ENCODE data around the gene LRMDA.

Gene LRMDA

DNA sequence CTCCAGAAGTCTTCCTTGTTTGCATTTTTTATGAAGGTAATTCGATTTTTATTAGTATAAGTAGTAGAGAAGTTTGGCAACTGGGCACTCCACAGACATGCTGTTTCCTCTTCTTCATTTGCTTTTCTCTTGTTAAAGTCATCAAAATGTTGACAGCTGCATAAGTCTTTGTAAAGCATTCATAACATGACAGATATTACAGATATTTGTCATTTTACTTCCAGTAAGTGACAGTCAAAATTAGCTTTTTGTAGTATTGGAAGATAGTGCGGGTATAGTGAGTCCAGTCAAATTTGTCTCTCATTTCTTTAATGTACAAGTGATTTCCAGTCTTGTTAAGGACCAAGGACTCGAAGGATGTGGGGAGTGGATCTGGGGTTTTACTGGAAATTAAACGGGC lies 247.1 kb downstream of the LRMDA start:
- DNase-seq = no peak

DNA sequence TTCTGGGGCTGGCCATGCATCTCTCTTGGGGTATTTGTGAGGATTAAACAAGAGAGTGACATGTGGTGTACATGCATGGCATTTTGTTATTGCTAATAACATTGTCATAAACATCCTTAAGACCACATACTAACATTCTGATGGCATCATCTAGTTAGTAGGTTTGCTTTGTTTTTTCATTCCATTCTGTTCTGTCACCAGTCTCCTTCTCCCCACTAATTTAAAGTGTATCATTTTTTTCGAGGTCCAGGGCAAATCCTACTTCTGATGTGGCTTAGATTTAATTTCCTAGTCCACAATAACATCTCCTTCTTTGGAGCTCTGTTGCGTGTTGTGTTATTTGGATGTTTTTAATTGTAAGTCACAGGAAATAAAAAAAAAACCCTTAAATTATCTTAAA lies 248.1 kb downstream of the LRMDA start:
- DNase-seq = no peak

DNA sequence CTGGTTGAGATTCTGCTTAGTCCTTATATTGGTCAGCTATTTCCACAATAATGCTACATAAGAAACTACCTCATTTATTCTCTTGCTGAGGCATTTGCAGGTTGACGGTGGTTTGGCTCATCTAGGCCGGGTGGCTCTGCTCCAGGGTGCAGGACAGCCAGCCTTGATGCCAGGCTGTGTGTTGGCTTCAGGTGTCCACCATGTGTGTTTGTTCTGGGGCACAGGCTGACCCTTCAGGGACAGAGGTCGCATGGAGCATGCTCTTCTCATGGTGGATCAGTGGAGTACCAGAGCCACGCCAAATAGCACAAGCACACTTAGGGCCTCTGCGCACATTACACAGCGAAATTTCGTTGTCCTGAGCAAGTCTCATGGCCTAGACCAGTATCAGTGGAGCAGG lies 249.9 kb downstream of the LRMDA start:
- no peak for DNase-seq

DNA sequence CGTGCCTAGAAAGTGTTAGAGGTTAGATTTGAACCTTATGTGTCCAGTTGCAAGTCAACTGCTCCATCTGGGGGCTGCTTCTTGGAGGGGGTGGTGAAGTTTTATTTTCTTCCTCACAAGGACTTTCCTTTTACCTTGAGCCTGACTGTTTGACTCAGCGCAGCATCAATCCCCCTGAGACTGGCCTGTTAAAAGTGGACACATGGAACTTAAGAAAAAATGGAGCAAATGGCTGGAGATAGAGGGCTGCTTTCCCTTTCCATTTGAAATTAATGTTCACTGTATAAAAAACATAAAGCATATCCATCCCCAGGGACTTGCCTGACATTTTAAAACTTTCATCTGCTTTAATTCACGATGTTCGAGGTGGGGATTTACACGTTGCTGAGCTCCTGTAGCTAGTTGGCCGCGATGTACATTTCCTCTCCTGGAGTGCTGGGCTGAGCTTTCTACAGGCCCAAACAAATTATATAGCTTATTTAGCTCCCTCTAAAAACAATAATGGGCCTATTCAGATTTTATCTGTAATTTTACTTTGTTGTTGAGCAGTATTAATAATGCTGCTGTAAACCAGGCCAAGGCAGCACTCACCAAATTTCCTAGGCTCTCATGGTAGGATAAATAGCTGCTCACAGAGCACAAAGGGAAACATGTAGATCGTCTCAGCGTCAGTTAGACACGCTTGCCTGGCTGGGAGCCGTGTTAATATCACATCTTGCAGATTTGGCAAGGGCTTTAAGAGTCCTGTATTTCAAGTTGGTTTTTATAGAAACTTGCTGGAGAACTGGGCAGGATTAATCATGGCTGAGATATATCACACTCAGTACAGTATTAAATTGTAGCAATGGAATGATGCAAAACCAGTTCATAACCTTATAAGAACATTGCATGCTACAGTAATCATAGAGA lies 251.5 kb downstream of the LRMDA start:
- no peak for DNase-seq

DNA sequence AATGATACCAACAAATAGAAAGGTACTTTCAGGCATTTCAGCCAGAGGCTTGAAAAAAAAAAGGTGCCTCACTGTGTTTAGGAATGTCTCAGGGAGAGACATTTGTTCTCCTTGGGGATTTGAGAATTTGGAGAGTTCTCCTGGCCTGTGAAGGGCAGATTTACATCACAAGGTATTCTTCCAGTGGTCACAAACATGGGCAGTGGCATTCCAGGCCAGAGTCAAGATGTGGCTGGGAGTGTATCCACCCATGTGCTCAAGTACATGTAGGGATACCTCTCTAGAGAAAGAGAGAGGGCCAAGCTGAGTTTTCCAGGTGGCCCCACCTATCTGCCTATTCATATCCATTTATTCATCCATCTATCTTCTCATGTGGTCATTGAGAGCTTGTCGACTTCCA lies 253.8 kb downstream of the LRMDA start:
- no peak for DNase-seq

DNA sequence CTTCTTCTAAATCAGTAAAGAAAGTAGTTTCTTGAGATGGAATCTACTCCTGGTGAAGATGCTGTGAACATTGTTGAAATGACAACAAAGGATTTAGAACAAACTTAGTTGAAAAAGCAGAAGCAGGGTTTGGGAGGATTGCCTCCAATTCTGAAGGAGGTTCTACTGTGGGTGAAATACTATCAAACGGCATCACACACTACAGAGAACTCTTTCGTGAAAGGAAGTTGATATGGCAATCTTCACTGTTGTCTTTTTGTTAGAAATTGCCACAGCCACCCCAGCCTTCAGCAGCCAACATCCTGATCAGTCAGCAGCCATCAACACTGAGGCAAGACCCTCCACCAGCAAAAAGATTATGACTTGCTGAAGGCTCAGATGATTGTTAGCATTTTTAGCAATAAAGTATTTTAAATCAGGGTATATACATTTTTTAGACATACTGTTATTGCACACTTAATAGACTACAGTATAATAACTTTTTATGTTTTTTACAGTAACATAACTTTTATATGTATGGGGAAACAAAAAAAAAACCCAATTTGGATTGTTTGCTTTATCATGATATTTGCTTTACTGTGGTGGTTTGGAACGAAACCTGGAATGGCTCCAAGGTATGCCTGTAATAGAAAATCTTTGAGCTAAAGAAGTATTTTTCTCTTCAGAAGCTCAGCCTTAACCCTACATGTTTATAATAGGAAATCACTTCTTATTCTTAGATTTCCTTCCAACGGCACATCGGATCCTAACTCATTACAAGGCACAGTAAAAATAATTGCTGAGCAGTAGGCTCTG lies 257.3 kb downstream of the LRMDA start:
- no peak for DNase-seq

DNA sequence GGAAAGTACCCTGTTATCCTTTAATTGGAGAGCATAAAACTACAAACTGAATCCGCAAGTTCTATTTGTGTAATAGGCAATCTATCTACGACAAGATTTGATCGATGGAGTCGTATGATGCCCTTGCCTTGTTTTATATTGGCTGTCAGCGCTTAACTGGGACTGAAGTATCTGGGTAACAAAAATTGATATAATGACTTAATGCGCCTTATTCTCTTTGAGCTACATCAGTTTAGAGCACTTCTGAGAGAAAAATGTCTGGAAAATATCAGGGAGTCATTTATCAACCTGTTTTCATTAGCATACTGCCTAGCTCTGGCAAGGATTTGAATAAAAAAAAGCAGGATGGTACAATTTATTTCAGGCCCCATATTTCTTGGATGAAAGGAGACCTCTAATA lies 262.1 kb downstream of the LRMDA start:
- DNase-seq = no peak

DNA sequence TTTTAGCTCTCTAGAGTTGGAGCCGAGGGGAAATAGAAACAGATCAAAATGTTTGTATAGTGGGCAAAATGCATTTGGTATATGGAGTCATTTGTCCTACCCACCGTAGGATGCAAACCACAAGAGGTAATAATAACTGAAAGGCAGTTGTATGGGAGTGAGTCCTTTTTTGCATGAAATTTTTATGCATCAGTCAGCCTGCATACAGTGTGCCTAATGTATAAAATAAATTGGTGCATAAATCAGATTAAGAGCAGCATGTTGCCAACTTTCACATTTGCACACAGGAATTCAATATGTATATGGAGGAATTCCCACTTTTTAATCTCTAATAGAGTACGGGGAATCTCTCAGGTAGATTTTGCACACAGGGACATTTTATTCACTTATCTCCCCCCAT lies 262.8 kb downstream of the LRMDA start:
- no peak for DNase-seq

DNA sequence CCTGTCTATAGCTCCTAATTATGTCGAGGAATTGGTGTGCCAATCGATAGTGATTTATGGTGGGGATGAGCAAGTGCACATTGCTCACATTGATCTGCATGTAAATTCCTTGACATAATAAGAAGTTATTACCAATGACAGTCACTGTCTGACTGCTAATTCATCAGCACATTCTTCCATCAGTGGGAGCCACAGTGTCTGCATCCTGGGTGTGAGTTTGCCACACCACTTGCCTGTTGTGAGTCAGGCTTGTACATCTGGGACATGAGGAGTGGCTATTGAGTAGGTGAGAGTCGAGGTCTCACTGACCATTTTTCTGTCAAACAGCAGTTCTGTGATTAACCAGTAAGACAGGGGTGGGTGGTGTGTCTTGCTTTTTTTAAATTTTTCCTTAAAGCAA lies 263.4 kb downstream of the LRMDA start:
- no peak for DNase-seq

DNA sequence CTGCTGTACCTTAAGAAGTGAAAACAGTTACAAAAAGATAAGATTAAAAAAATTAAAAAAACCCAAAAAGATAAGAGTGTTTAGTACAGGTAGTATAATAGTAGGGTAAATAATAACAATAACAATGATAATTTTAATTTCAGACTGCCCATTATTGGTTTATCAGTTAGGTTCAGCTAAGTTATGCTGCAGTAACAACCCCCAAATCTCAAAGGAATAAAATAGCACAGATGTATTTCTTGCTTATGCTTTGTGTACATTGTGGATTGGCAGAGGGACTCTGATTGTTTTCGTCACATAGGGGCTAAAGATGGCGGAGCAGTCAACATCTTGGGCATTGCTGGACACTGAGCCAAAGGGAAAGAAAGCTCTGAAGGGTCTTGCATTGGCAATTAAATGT lies 264.6 kb downstream of the LRMDA start:
- no peak for DNase-seq

DNA sequence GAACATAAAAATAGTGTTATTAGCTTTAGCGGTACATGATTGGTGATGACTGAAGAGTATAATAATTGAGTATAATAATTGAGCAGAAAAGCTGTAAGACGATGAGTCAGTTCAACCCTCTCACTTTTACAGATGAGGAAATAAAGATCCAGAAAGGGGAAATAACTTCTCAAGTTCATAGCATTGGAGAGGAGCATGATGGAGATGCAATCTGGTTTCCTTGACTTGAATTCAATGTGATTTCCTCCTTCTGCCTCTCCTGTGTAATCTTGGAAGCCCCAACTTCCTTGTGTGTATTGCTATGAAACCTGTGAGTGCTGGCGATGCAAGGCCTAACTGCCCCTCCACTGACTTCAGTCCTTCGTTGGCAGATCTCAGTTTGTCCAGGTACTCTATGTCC lies 265.1 kb downstream of the LRMDA start:
- DNase-seq = no peak

DNA sequence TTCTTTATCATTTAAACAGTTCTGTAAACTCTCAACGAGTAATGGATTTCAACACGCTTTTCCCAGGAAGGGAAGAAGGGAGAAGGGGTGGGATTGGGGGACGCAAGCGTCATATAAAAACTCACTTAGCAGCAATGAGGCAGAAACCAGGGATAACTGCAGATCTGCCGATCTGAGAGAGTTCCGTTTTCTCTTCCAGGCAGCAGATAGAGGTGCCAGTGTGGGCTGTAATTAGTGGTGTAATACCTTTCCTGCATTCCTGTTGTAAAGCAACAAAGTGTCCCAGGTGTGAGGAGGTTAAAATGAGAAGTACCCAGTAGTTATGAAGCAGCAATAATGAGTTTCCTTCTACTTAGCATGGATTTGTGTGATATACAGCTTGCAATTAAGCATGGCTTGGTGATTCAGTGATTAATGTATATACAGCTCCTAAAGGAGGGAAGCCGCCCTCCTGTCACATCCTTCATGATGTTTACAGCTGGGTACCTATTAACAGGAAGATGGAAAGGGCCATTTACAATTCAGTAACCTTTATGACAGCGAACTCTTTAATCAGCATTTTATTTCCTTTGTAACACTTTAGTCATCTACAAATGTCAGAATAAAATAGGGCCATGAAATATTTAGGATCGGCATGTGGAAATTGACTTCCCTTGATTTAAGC lies 271.9 kb downstream of the LRMDA start:
- no peak for DNase-seq

DNA sequence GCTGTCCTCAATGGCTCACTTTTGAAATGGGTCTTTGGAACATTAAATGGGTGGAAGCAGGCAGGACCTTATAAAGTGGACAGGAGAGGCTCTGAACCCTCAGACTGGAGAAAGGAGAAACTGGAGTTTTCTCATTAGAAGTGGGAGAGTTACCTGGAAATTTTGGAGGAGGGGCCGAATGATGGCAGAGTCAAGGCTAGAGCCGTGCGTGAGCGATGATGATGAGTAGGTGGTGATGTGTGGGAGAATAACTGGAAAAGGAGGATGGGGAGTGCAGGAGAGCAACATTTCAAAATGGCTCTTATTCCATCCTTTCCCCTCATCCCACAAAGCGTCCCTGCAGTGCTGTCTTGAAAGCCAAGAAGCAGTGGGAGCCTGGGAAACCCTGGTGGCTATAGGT lies 274.0 kb downstream of the LRMDA start:
- no peak for DNase-seq

DNA sequence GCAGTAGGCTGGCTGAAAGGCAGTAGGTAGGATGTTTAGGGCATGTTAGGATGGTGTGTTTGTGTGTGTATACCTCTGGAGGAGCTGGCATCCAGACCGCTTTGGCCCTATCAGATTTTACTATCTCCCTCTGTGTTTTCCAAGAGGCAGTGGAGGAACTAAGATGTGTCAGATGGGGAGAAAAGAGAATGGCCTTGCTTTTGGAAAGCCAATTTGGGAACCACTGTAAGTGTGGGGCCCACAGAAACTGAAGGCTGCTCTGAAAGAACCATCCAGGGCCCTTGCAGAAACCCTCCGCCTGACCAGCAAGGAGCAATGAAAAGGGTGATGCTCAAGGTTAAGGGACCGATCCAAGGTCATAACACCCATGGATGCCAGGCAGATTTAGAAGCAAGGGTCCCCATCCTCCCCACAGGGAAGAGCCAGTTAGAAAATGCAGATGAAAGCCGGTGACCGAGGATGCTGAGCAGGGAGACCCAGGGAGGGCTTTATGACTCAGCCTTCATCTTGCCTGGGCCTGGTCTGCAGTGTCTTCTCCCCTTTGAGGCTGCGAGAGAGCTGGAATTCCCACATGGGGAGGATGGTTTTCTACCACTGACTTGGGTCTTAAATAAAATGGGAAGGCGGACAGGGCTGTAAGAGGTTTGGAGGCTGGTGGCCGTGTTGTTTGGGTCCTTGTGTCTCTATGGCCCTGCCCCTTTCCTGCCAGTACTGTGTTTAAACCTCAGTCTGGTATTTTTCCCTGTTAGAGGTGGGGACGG lies 275.8 kb downstream of the LRMDA start:
- no peak for DNase-seq

DNA sequence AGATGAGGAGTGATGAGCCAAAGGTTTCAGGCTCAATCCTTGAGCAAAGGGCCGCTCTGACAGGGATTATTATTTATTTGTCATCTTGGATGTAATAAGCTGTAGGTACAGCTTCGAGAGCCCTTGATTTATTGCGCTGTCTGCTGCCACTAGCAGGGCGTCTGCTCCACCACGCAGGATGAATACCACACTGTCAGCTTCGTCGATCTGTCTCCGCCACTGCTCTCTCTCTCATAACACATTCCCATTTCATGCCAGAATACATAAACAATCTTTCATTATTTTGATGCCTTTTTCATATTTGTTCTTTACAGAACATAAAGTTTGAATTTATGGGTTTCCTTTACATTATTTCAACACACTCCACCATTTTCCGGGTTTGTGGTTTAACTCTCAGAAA lies 276.6 kb downstream of the LRMDA start:
- no peak for DNase-seq

DNA sequence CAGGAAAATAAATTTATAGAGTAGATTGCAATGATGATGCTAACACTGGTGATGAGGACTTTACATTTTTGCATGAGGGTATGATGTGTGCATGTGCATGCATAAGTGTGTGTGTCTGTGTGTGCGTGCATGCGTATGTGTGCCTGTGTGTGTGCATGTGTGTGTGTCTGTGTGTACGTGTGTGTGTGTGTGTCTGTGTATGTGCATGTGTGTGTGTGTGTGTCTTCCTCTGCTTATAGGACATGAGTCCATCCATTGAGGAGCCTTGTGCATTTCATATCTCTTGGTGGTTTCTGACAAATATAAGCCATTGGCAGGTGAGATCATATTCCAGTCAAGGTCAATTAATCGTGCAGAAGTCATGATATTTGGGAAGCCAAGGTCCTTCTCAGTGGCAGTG lies 277.8 kb downstream of the LRMDA start:
- no peak for DNase-seq

DNA sequence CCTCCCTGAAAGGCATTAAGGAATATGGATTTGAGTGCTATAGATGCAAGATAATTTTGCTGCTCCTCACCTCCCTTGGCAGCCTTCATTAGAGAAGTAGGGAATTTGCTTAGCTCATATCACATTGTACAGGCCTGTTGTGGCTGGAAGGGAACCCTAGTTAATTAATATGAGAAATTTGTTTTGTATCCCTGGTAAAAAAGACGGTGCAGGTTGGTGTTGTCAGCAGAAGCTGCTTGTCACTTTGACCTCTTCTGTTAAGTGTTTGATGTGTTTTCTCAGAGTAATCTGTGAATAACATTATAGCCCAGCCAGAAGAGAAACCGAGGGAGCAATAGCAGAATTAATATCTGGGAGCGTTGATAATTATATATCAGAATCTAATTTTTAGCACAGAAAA lies 278.4 kb downstream of the LRMDA start:
- DNase-seq = no peak

DNA sequence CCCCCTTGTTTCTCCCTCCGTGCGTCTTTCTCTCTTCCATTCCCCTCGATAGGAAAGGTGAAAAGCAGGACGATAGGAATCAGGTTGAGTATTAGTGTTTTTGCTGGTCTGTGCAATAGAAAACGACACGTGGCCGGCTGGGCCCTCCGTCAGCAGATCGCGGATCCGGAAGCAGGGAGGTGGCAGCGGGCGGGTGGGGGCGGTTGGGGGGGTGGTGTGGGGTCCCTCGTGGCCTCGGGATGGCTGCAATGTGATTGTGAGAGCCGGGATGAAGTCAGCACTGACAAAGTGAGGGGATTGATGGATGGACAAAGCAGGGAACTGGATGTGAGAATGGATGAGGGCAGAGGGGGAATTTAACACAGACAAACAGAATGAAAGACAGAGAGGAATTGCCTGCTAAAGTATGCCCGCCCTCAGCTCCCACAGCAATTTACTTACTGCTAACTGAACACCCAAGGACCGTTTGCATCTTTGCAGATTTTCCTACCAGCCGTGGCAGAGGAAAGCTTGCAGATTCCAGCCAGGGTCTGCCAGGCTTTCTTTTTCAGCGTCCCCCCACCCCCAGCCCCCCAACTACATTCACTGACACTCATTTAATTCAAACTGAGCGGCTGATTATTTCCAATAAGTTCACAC lies 280.9 kb downstream of the LRMDA start:
- no peak for DNase-seq

DNA sequence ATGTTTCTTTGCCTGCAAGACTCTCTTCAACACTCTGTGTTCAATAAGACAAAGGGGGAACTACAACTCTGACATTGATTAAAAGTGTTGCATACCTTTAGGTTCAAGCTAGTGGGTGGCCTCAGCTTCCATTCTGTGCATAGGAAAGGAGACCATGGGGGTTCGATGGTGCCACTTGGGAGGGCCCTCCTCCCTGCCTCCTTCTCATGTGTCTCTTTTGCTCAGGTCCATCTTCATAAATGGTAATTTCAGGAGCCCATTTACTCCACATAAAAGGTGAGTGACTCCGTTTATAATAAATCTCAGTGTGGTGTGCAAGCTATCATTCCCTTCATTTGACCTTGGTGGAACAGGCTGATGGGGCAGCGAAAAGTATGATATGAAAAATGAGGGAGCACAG lies 285.1 kb downstream of the LRMDA start:
- DNase-seq = no peak

DNA sequence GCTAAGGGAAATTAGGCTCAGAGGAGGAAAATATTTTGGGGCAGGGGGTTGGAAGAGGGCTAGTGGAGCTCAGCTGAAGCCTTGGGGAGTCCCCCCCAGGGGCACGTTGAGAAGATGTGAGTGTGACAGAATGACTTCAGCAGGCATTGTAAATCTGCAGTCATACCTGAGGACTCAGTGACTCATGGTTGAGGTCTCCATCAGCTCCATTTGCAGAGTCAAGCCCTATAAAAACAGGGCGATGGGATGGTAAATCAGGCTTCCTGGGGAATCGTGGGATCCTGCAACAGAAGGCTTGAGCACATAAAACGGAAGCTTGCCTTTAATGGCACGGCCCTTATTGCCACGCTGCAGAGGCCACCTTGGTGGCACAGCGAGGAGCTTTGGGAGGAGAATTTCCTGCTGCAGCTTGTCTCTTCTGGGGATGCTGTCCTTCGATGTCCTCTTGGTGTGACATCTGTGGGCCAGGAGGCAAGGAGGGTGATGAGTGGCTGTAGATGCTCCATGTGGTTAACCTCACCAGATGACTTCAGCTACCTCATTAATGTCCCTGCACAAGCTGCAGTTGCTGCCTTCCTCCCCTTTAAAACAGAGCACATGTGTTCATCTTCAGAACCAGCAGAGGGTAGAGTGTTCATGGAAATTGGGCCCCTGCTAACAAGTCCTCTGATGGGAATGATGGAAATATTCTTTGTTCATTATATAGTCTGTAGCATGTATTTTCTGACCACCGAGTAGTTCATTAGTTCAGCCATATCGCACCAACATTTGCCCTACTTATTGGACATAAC lies 285.9 kb downstream of the LRMDA start:
- no peak for DNase-seq

DNA sequence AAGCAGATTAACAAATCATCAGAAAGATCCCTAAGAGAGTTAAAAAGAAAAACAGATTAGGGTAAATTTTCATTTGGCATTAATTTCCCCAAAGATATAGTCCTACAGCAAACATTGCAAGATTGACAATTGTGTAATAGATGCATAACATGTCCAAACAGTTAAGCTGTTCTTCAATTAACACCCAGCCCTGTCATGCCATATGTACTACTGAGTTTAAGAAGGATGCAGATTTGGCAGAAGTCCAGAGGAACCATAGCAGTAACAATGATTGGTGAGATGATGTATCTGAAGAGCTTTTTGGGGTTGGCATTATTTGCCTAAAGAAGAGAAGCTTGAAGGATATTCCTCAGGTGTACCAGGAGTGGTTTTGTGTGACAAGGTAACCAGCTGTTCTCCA lies 287.6 kb downstream of the LRMDA start:
- no peak for DNase-seq

DNA sequence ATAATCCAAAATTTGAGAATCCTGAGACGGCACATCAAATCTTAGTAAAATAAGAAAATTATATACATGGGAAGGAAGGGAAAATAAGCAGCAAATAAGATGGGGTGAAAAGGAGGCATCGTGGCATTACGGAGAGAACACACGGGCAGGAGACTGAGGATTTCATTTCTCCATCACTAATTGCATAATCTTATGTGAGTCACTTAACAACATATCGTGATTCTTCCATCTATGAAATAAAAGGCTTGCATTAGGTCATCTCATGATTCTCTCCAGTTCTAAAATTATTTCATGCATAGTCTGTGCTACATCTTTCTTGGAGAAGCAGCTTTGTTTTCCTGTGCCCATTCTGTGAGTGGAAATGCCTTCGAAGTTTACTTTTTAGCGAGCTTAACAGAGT lies 288.7 kb downstream of the LRMDA start:
- no peak for DNase-seq
